GM23338 (cell line): ENCODE data around the gene IDH2. TPM values are rescaled to one million over a fixed set of nuclear protein-coding genes. Genes with fewer than 3 reads are reported as not detected.

Source experiments
- CREB1 ChIP-seq: fragments of 250-450 bp; sonication (Bioruptor Pico); IDR thresholded peaks from 2 replicates; pipeline ENCODE4 v1.5.0; 2020; ENCODE audit warnings: low read depth, mild to moderate bottlenecking, moderate library complexity
- ETS1 ChIP-seq: IDR thresholded peaks from 2 replicates; pipeline ENCODE4 v1.6.1; 2016; ENCODE audit warnings: antibody characterized with exemption
- EZH2 ChIP-seq: fragments of 200-600 bp; sonication (generic); IDR thresholded peaks from one replicate; pipeline ENCODE4 v1.8.0; 2017; ENCODE audit warnings: antibody characterized with exemption, mild to moderate bottlenecking, low read depth; ENCODE audit not compliant: unreplicated experiment
- JUNB ChIP-seq: IDR thresholded peaks from one replicate; pipeline ENCODE4 v1.6.1; 2016; ENCODE audit warnings: antibody characterized with exemption; ENCODE audit not compliant: unreplicated experiment
- STAT1 ChIP-seq: IDR thresholded peaks from one replicate; pipeline ENCODE4 v1.6.1; 2016; ENCODE audit warnings: antibody characterized with exemption; ENCODE audit not compliant: unreplicated experiment
- ZNF114 ChIP-seq: fragments of 250-450 bp; sonication (Bioruptor Pico); IDR thresholded peaks from 2 replicates; pipeline ENCODE4 v1.5.0; 2020; ENCODE audit warnings: mild to moderate bottlenecking, moderate library complexity
- ZNF331 ChIP-seq: fragments of 250-450 bp; sonication (Bioruptor Pico); IDR thresholded peaks from 2 replicates; pipeline ENCODE4 v1.5.0; 2020; ENCODE audit warnings: low read depth, mild to moderate bottlenecking, moderate library complexity
- ZNF462 ChIP-seq: fragments of 250-450 bp; sonication (Bioruptor Pico); IDR thresholded peaks from 2 replicates; pipeline ENCODE4 v1.5.0; 2020; ENCODE audit warnings: mild to moderate bottlenecking, moderate library complexity
- polyA plus RNA-seq: library from polyadenylated mRNA; unstranded; fragments of >200 nt; fragmentation: Nextera tagmentation; extraction: Ambion mirVana; gene quantifications from 2 replicates; pipeline ENCODE4 v1.2.1, GENCODE V29; 2016
- total RNA-seq: library from RNA; depleted of rRNA; stranded (reverse); fragments of >200 nt; shearing (Covaris generic); gene quantifications from 2 replicates; pipeline ENCODE4 v1.2.3, GENCODE V29; 2014
- TF ChIP-seq, protein P1 (sequence below): IDR thresholded peaks from one replicate; pipeline ENCODE4 v1.6.1; 2018; ENCODE audit warnings: antibody characterized with exemption; ENCODE audit not compliant: unreplicated experiment

Gene IDH2
- total and polyA plus RNA-seq, 2 experiments from 2014 or later, result 54.9 to 64.0 TPM

GRCh38 chr15:90142216-90143165 is 40.2 kb upstream of the IDH2 start (continued):
- TF ChIP-seq ZNF462 (CRISPR knock-in tag) (no peak), ZNF331 (CRISPR knock-in tag) (no peak), JUNB (no peak), STAT1 (no peak), EZH2 (no peak), ZNF114 (CRISPR knock-in tag) (no peak), ETS1 (no peak), CREB1 (no peak)
- TF ChIP-seq, protein P1, sequence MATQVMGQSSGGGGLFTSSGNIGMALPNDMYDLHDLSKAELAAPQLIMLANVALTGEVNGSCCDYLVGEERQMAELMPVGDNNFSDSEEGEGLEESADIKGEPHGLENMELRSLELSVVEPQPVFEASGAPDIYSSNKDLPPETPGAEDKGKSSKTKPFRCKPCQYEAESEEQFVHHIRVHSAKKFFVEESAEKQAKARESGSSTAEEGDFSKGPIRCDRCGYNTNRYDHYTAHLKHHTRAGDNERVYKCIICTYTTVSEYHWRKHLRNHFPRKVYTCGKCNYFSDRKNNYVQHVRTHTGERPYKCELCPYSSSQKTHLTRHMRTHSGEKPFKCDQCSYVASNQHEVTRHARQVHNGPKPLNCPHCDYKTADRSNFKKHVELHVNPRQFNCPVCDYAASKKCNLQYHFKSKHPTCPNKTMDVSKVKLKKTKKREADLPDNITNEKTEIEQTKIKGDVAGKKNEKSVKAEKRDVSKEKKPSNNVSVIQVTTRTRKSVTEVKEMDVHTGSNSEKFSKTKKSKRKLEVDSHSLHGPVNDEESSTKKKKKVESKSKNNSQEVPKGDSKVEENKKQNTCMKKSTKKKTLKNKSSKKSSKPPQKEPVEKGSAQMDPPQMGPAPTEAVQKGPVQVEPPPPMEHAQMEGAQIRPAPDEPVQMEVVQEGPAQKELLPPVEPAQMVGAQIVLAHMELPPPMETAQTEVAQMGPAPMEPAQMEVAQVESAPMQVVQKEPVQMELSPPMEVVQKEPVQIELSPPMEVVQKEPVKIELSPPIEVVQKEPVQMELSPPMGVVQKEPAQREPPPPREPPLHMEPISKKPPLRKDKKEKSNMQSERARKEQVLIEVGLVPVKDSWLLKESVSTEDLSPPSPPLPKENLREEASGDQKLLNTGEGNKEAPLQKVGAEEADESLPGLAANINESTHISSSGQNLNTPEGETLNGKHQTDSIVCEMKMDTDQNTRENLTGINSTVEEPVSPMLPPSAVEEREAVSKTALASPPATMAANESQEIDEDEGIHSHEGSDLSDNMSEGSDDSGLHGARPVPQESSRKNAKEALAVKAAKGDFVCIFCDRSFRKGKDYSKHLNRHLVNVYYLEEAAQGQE, result no peak
